CD14-positive monocyte (primary cell): ENCODE data around the gene NRP2. TPM values are rescaled to one million over a fixed set of nuclear protein-coding genes. Genes with fewer than 3 reads are reported as not detected.

Experiments
- DNase-seq, 3 donors: peaks; one replicate each; pipeline ENCODE4 v3.0.0-alpha.2; 2011 to 2022
- H2AFZ ChIP-seq: 2 replicates; pipeline ENCODE4 v1.6.0; 2012; ENCODE audit warnings: mild to moderate bottlenecking, low read depth, low read length, inconsistent platforms; ENCODE audit not compliant: insufficient read depth, poor library complexity, severe bottlenecking
- H3K27ac ChIP-seq, 2 donors: 1 replicate in 1 of 2; 2 replicates in 1 of 2; pipeline ENCODE4 v1.5.1; 2012 to 2013; ENCODE audit warnings: low read length in 2 of 2, control low read depth in 1 of 2, inconsistent platforms in 1 of 2, low read depth in 1 of 2, mild to moderate bottlenecking in 1 of 2
- H3K27me3 ChIP-seq, 2 donors: one replicate each; pipeline versions ENCODE4 v1.6.0 to v1.6.1; 2011 to 2013; ENCODE audit warnings: low read length in 2 of 2; ENCODE audit not compliant: control insufficient read depth in 2 of 2, insufficient read depth in 2 of 2
- H3K36me3 ChIP-seq, 2 donors: replicated peaks in 1 of 2; 1 replicate in 1 of 2; 2 replicates in 1 of 2; pipeline versions ENCODE4 v1.5.1 to v1.6.1; 2012 to 2013; ENCODE audit warnings: low read length in 2 of 2, control low read depth in 1 of 2, inconsistent platforms in 1 of 2, mild to moderate bottlenecking in 1 of 2; ENCODE audit not compliant: insufficient read depth in 2 of 2, control insufficient read depth in 1 of 2
- H3K4me1 ChIP-seq, 2 donors: 1 replicate in 1 of 2; 2 replicates in 1 of 2; pipeline versions ENCODE4 v1.5.1 to v1.6.1; 2012 to 2013; ENCODE audit warnings: low read length in 2 of 2, control low read depth in 1 of 2, inconsistent platforms in 1 of 2, mild to moderate bottlenecking in 1 of 2, moderate library complexity in 1 of 2; ENCODE audit not compliant: insufficient read depth in 2 of 2, control insufficient read depth in 1 of 2
- H3K4me2 ChIP-seq: replicated peaks from 2 replicates; pipeline ENCODE3; 2012; ENCODE audit warnings: low read length, moderate library complexity, mild to moderate bottlenecking; ENCODE audit not compliant: poor library complexity, severe bottlenecking; ENCODE audit errors: extremely low read depth
- H3K4me3 ChIP-seq, 3 experiments: fragments of 200-600 bp in 1 of 3; sonication (generic) in 1 of 3; replicated peaks in 1 of 3; 1 replicate in 2 of 3; 2 replicates in 1 of 3; pipeline ENCODE4 v1.5.1; 2011 to 2013; ENCODE audit warnings: low read length in 3 of 3, mild to moderate bottlenecking in 3 of 3, control low read depth in 2 of 3, low read depth in 2 of 3, inconsistent platforms in 1 of 3, moderate library complexity in 1 of 3
- H3K79me2 ChIP-seq: 2 replicates; pipeline ENCODE4 v1.6.0; 2012; ENCODE audit warnings: mild to moderate bottlenecking, control low read depth, inconsistent platforms, low read length, moderate library complexity; ENCODE audit not compliant: insufficient read depth
- H3K9ac ChIP-seq: 2 replicates; pipeline ENCODE4 v1.6.0; 2017; ENCODE audit warnings: low read length, mild to moderate bottlenecking; ENCODE audit not compliant: insufficient read depth, poor library complexity, severe bottlenecking
- H3K9me3 ChIP-seq, 2 donors: replicated peaks in 1 of 2; 1 replicate in 1 of 2; 2 replicates in 1 of 2; pipeline versions ENCODE4 v1.5.1 to v1.6.1; 2012 to 2013; ENCODE audit warnings: low read length in 2 of 2, control low read depth in 1 of 2; ENCODE audit not compliant: control insufficient read depth in 1 of 2, insufficient read depth in 1 of 2
- H4K20me1 ChIP-seq: 2 replicates; pipeline ENCODE4 v1.6.0; 2012; ENCODE audit warnings: mild to moderate bottlenecking, low read length, control low read depth, moderate library complexity; ENCODE audit not compliant: insufficient read depth
- H3K27ac Mint-ChIP-seq, 7 donors: one replicate each; pipeline ENCODE4 v1.8.0; 2020; ENCODE audit warnings: mild to moderate bottlenecking in 7 of 7, mixed read lengths in 7 of 7, moderate library complexity in 6 of 7, inconsistent platforms in 2 of 7
- H3K27me3 Mint-ChIP-seq, 3 donors: one replicate each; pipeline ENCODE4 v1.8.0; 2021 to 2022; ENCODE audit warnings: low read depth in 3 of 3, mild to moderate bottlenecking in 3 of 3, mixed read lengths in 3 of 3, moderate library complexity in 3 of 3, inconsistent platforms in 1 of 3
- H3K36me3 Mint-ChIP-seq, 2 donors: one replicate each; pipeline ENCODE4 v1.8.0; 2020; ENCODE audit warnings: mixed read lengths in 2 of 2, inconsistent platforms in 1 of 2, mild to moderate bottlenecking in 1 of 2
- H3K4me1 Mint-ChIP-seq: one replicate; pipeline ENCODE4 v1.8.0; 2020; ENCODE audit warnings: mild to moderate bottlenecking, mixed read lengths
- H3K4me3 Mint-ChIP-seq, 2 donors: one replicate each; pipeline ENCODE4 v1.8.0; 2020; ENCODE audit warnings: mild to moderate bottlenecking in 2 of 2, mixed read lengths in 2 of 2, moderate library complexity in 1 of 2
- H3K9me3 Mint-ChIP-seq, 7 donors: one replicate each; pipeline ENCODE4 v1.8.0; 2020 to 2022; ENCODE audit warnings: mixed read lengths in 7 of 7, mild to moderate bottlenecking in 6 of 7, moderate library complexity in 6 of 7, inconsistent platforms in 2 of 7
- WGBS: methylation state at CpG from one replicate; pipeline ENCODE4 v1.1.5; 2013; ENCODE audit warnings: missing lambda C conversion rate; ENCODE audit not compliant: insufficient coverage; 5-methylcytosine and 5-hydroxymethylcytosine counted together
- intact Hi-C, 2 donors: fragments of 100-400 bp; cut with micrococcal nuclease; formaldehyde crosslinking; loops; one replicate each; pipeline versions ENCODE4 v1.15.0 to v1.15.1; 2023
- polyA plus RNA-seq, 3 donors: library from polyadenylated mRNA; depleted of rRNA in 1 of 3; unstranded in 2 of 3; stranded (reverse) in 1 of 3; fragments of 300-500 nt in 2 of 3; fragments of >200 nt in 1 of 3; fragmentation: Illumina TruSeq in 2 of 3; gene quantifications; 1 replicate in 2 of 3; 2 replicates in 1 of 3; pipeline ENCODE4 v1.2.3, GENCODE V29; 2012 to 2021
- TF ChIP-seq, protein P1 (sequence below): fragments of 200-600 bp; IDR thresholded peaks from one replicate; pipeline ENCODE4 v1.8.0; 2022; ENCODE audit warnings: antibody characterized with exemption, mild to moderate bottlenecking

NRP2 gene
- polyA plus RNA-seq, 3 donors: 0.97 to 3.3 (median 1.6) TPM

DNA sequence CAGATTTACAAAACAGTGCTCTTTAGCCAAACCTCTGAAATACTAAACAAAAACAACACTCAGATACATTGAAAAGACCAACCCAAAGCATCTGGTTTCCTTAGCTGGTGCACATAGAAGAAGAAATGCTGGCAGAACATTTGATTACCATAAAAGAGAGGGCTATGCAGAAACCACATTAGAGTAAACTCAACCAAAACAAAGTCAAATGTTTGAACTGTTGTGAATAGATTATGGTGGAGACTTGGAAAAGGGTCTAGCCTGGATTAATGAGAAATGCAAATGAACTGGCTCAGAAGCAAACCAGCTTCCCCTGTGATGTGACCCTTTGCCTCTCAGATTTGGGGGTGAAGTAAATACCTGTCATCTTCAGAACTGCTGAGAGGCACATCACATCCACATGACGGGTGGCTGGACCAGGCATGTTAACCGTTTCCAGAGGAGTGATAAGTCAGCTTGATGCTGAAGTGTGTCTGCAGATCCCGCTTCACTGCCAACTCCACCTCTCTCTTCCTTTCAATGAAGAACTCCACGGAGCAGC lies 153.0 kb downstream of the NRP2 start:
- H2AFZ ChIP-seq: no peak overlapping the region
- DNase-seq: no peak
- intact Hi-C loops: no loop called here
- no peaks in the 10 kb centered on the region for H3K4me1 Mint-ChIP-seq
- no CpG with 5 or more reads among the region's 4 CpGs for WGBS
- no peak overlapping the region for H3K4me2 ChIP-seq
- no peaks in the 10 kb centered on the region for H3K36me3 ChIP-seq
- H3K9me3 Mint-ChIP-seq: peaks cover 4 to 15% (median 8%) of the 10 kb centered on the region in 7 donors
- H3K4me3 Mint-ChIP-seq: no peak overlapping the region
- H3K27me3 ChIP-seq: no peaks in the 10 kb centered on the region
- no peak overlapping the region for H3K9ac ChIP-seq
- no peak overlapping the region for H3K27ac Mint-ChIP-seq
- H4K20me1 ChIP-seq: no peaks in the 10 kb centered on the region
- H3K27ac ChIP-seq: no peak overlapping the region
- peaks cover 0 to 3% (median 2%) of the 10 kb centered on the region in 3 donors for H3K27me3 Mint-ChIP-seq
- H3K9me3 ChIP-seq: no peaks in the 10 kb centered on the region
- H3K79me2 ChIP-seq: no peaks in the 10 kb centered on the region
- H3K4me3 ChIP-seq: no peak overlapping the region
- H3K4me1 ChIP-seq: no peaks in the 10 kb centered on the region
- TF ChIP-seq, protein P1, sequence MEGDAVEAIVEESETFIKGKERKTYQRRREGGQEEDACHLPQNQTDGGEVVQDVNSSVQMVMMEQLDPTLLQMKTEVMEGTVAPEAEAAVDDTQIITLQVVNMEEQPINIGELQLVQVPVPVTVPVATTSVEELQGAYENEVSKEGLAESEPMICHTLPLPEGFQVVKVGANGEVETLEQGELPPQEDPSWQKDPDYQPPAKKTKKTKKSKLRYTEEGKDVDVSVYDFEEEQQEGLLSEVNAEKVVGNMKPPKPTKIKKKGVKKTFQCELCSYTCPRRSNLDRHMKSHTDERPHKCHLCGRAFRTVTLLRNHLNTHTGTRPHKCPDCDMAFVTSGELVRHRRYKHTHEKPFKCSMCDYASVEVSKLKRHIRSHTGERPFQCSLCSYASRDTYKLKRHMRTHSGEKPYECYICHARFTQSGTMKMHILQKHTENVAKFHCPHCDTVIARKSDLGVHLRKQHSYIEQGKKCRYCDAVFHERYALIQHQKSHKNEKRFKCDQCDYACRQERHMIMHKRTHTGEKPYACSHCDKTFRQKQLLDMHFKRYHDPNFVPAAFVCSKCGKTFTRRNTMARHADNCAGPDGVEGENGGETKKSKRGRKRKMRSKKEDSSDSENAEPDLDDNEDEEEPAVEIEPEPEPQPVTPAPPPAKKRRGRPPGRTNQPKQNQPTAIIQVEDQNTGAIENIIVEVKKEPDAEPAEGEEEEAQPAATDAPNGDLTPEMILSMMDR: no peak
- H3K36me3 Mint-ChIP-seq: no peaks in the 10 kb centered on the region

DNA sequence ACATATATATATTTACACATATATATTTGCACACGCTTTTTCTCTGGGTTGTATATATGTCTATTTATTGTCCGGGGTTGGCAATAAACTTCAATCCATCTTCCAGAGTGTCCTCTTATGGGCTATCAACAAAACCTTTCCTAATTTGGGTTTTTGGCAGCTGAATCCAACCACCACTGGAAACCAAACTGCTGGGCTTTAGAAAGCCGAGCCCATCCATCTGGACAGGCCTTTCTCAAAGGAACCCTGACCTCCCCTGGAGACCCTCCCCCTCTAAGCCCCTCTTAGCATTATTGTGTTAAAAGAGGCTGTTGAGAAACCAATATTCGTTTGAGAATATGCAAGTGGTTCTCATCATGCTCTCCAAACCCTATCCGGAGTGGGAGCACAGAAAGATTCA lies 153.6 kb downstream of the NRP2 start:
- H4K20me1 ChIP-seq: no peaks in the 10 kb centered on the region
- no peak overlapping the region for H3K9ac ChIP-seq
- no peaks in the 10 kb centered on the region for H3K4me1 Mint-ChIP-seq
- no peaks in the 10 kb centered on the region for H3K4me1 ChIP-seq
- H3K4me2 ChIP-seq: no peak overlapping the region
- H3K27me3 ChIP-seq: no peaks in the 10 kb centered on the region
- H3K27me3 Mint-ChIP-seq: peaks cover 0 to 3% (median 2%) of the 10 kb centered on the region in 3 donors
- WGBS: no CpG with 5 or more reads among the region's 5 CpGs
- H2AFZ ChIP-seq: no peak overlapping the region
- no peak for DNase-seq
- no peaks in the 10 kb centered on the region for H3K36me3 Mint-ChIP-seq
- TF ChIP-seq, protein P1: no peak
- H3K4me3 Mint-ChIP-seq: no peak overlapping the region
- H3K36me3 ChIP-seq: no peaks in the 10 kb centered on the region
- no peaks in the 10 kb centered on the region for H3K9me3 ChIP-seq
- intact Hi-C loops: no loop called here
- H3K9me3 Mint-ChIP-seq: peaks cover 4 to 15% (median 7%) of the 10 kb centered on the region in 7 donors
- H3K4me3 ChIP-seq: no peak overlapping the region
- H3K79me2 ChIP-seq: no peaks in the 10 kb centered on the region
- H3K27ac Mint-ChIP-seq: no peak overlapping the region
- no peak overlapping the region for H3K27ac ChIP-seq
